ENCODE data around the gene CLDN16. TPM values are rescaled to one million over a fixed set of nuclear protein-coding genes. Genes with fewer than 3 reads are reported as not detected.

The CLDN16 gene
- total RNA-seq, 6 donors from 2014 or later = 0.06 to 1.7 (median 0.32) TPM

- WGBS, 2 donors = 57 to 62% methylated on average over 2 of the region's 2 CpGs
- Histone ChIP-seq H3K27me3 (no peaks in the 10 kb centered on the region), H3K4me3 (no peak overlapping the region), H3K36me3 (no peaks in the 10 kb centered on the region), H3K9me3 (no peaks in the 10 kb centered on the region), H3K4me1 (peaks cover 0 to 5% (median 0%) of the 10 kb centered on the region in 4 donors), H3K27ac (no peak overlapping the region)
- TF ChIP-seq POLR2AphosphoS5 (IDR thresholded peaks at IDR 0.05) (no peak), EP300 (IDR thresholded peaks at IDR 0.05) (no peak), CTCF (IDR thresholded peaks at IDR 0.05) (no peak), POLR2A (IDR thresholded peaks at IDR 0.05) (no peak)
- no peak for ATAC-seq (ENCODE audit: low FRiP score in 2 of 2)
- no peak for DNase-seq
Observed at GRCh38 chr3:190424108-190424477, 36.1 kb downstream of the CLDN16 start.

GRCh38 chr3:190424478-190425439, 36.8 kb downstream of the CLDN16 start:
- Histone ChIP-seq H3K4me1 (peaks cover 0 to 5% (median 0%) of the 10 kb centered on the region in 4 donors), H3K27ac (no peak overlapping the region), H3K36me3 (no peaks in the 10 kb centered on the region), H3K9me3 (no peaks in the 10 kb centered on the region), H3K27me3 (no peaks in the 10 kb centered on the region), H3K4me3 (no peak overlapping the region)
- peak in 1 of 2 donors; percentile 36 for DNase-seq
- WGBS, 2 donors = 30 to 37% methylated on average over 16 of the region's 16 CpGs
- ATAC-seq (ENCODE audit: low FRiP score in 2 of 2) = peak; percentile 67 to 77
- TF ChIP-seq POLR2A (IDR thresholded peaks at IDR 0.05) (no peak), EP300 (IDR thresholded peaks at IDR 0.05) (no peak), POLR2AphosphoS5 (IDR thresholded peaks at IDR 0.05) (no peak), CTCF (IDR thresholded peaks at IDR 0.05) (peak; percentile 16 to 64 (median 54))

GRCh38 chr3:190425833-190426232, 37.9 kb downstream of the CLDN16 start:
- Histone ChIP-seq H3K27ac (no peak overlapping the region), H3K4me1 (peaks cover 0 to 5% (median 0%) of the 10 kb centered on the region in 4 donors), H3K4me3 (no peak overlapping the region), H3K36me3 (no peaks in the 10 kb centered on the region), H3K9me3 (no peaks in the 10 kb centered on the region), H3K27me3 (no peaks in the 10 kb centered on the region)
- TF ChIP-seq CTCF (IDR thresholded peaks at IDR 0.05) = no peak
- TF ChIP-seq POLR2AphosphoS5 (IDR thresholded peaks at IDR 0.05) = no peak
- TF ChIP-seq EP300 (IDR thresholded peaks at IDR 0.05) = no peak
- no peak for TF ChIP-seq POLR2A (IDR thresholded peaks at IDR 0.05)
- 95 to 97% methylated on average over 1 of the region's 1 CpG for WGBS, 2 donors
- DNase-seq (no peak), ATAC-seq (ENCODE audit: low FRiP score in 2 of 2) (no peak)

GRCh38 chr3:190426806-190427507, 39.0 kb downstream of the CLDN16 start:
- Histone ChIP-seq H3K27ac (no peak overlapping the region), H3K4me3 (no peak overlapping the region), H3K27me3 (no peaks in the 10 kb centered on the region), H3K4me1 (peaks cover 0 to 5% (median 0%) of the 10 kb centered on the region in 4 donors), H3K9me3 (no peaks in the 10 kb centered on the region), H3K36me3 (no peaks in the 10 kb centered on the region)
- WGBS, 2 donors = 69 to 77% methylated on average over 6 of the region's 6 CpGs
- ATAC-seq (ENCODE audit: low FRiP score in 2 of 2) (no peak), DNase-seq (no peak)
- no peak for TF ChIP-seq POLR2A (IDR thresholded peaks at IDR 0.05)
- no peak for TF ChIP-seq POLR2AphosphoS5 (IDR thresholded peaks at IDR 0.05)
- TF ChIP-seq EP300 (IDR thresholded peaks at IDR 0.05) = no peak
- TF ChIP-seq CTCF (IDR thresholded peaks at IDR 0.05) = no peak

Measured in upper lobe of left lung (tissue), 6 donors.